HepG2 (cell line): ENCODE results near the gene NKX1-2. TPM values are rescaled to one million over a fixed set of nuclear protein-coding genes. Genes with fewer than 3 reads are reported as not detected.

Experiments
- ATAC-seq: fragments of 200-7000 bp; cut with Tn5 transposase; 3 replicates; pipeline ENCODE4 v1.9.1; 2020; ENCODE audit warnings: mild to moderate bottlenecking, moderate library complexity
- BruUV-seq: library from RNA; stranded (reverse); fragments of 400-500 nt; replicated peaks from 2 replicates; lab custom pipeline; 2021; lab: Mats Ljungman, UMichigan
- CTCF ChIA-PET: fragments of 300-600 bp; formaldehyde crosslinking; extraction: SDS; loops from one replicate; lab custom pipeline; 2021; ENCODE audit warnings: low total read pairs, inconsistent platforms, low intra/inter-chr PET ratio; lab: Yijun Ruan, JAX
- POLR2A ChIA-PET: fragments of 350-600 bp; sonication (Branson Sonifier 250); formaldehyde crosslinking; loops from one replicate; lab custom pipeline; 2020; ENCODE audit warnings: antibody characterized with exemption, inconsistent platforms; lab: Yijun Ruan, JAX
- DNase-seq: peaks from one replicate; pipeline ENCODE4 v3.0.0-alpha.2; 2015; ENCODE audit warnings: low spot score
- FAIRE-seq: peaks from 3 replicates; lab custom pipeline; 2011; peaks lifted over from hg19 to GRCh38; lab: Jason Lieb, UNC
- H2AFZ ChIP-seq: one replicate; pipeline ENCODE4 v1.6.1; 2011; ENCODE audit warnings: low read length, inconsistent platforms
- H3K27ac ChIP-seq: fragments of 300-600 bp; 3 replicates; pipeline ENCODE4 v1.8.0; 2011; ENCODE audit warnings: mixed run types, mild to moderate bottlenecking, mixed read lengths, low read length, inconsistent platforms; ENCODE audit not compliant: insufficient read depth; ENCODE audit errors: extremely low read length
- H3K27me3 ChIP-seq, 2 experiments: fragments of 200-600 bp in 1 of 2; 2 replicates in 1 of 2; 3 replicates in 1 of 2; pipeline versions ENCODE4 v1.6.0 to v1.8.0; 2011; ENCODE audit warnings: low read length in 2 of 2, mild to moderate bottlenecking in 2 of 2, moderate library complexity in 2 of 2, inconsistent platforms in 1 of 2; ENCODE audit not compliant: insufficient read depth in 2 of 2, control insufficient read depth in 1 of 2
- H3K36me3 ChIP-seq, 2 experiments: fragments of 200-600 bp in 1 of 2; replicated peaks in 1 of 2; 2 replicates in 1 of 2; 3 replicates in 1 of 2; pipeline versions ENCODE4 v1.5.1 to v1.8.0; 2011; ENCODE audit warnings: low read length in 2 of 2, inconsistent platforms in 1 of 2; ENCODE audit not compliant: insufficient read depth in 2 of 2, control insufficient read depth in 1 of 2
- H3K4me1 ChIP-seq: 2 replicates; pipeline ENCODE4 v1.5.1; 2012; ENCODE audit warnings: low read length, inconsistent platforms; ENCODE audit not compliant: insufficient read depth
- H3K4me2 ChIP-seq: 2 replicates; pipeline ENCODE4 v1.6.0; 2011; ENCODE audit warnings: low read depth, low read length, inconsistent platforms
- H3K4me3 ChIP-seq, 3 experiments: fragments of 200-600 bp in 1 of 3; sonication (generic), shearing (Covaris generic) in 1 of 3; replicated peaks in 1 of 3; 2 replicates each; pipeline ENCODE4 v1.5.1; 2011 to 2016; ENCODE audit warnings: low read length in 3 of 3, inconsistent platforms in 2 of 3, low read depth in 2 of 3, mild to moderate bottlenecking in 2 of 3, control low read depth in 1 of 3, mixed read lengths in 1 of 3; ENCODE audit not compliant: insufficient read depth in 1 of 3
- H3K79me2 ChIP-seq: one replicate; pipeline ENCODE4 v1.6.1; 2011; ENCODE audit warnings: low read length, inconsistent platforms; ENCODE audit not compliant: insufficient read depth
- H3K9ac ChIP-seq: 2 replicates; pipeline ENCODE4 v1.6.0; 2011; ENCODE audit warnings: mild to moderate bottlenecking, low read depth, low read length, inconsistent platforms; ENCODE audit not compliant: insufficient read depth
- H3K9me3 ChIP-seq: 2 replicates; pipeline ENCODE4 v1.5.1; 2012; ENCODE audit warnings: mild to moderate bottlenecking, low read length
- H4K20me1 ChIP-seq: 2 replicates; pipeline ENCODE4 v1.6.0; 2011; ENCODE audit warnings: inconsistent platforms, mild to moderate bottlenecking, low read length, moderate library complexity; ENCODE audit not compliant: insufficient read depth
- ARNTL ChIP-seq: sonication (generic); formaldehyde crosslinking; IDR thresholded peaks from 2 replicates; pipeline ENCODE4 v1.4.0; 2020; ENCODE audit warnings: mild to moderate bottlenecking, missing genetic modification reagents
- ATF1 ChIP-seq: IDR thresholded peaks from 2 replicates; pipeline ENCODE4 v1.6.1; 2016; ENCODE audit warnings: mild to moderate bottlenecking, control low read depth
- CAMTA2 ChIP-seq: sonication (generic); formaldehyde crosslinking; IDR thresholded peaks from 2 replicates; pipeline ENCODE4 v1.4.0; 2020; ENCODE audit warnings: mild to moderate bottlenecking, missing genetic modification reagents, borderline replicate concordance
- FOXO1 ChIP-seq: sonication (generic); formaldehyde crosslinking; IDR thresholded peaks from 2 replicates; pipeline ENCODE4 v1.4.0; 2020; ENCODE audit warnings: missing genetic modification reagents
- HIC2 ChIP-seq: sonication (generic); formaldehyde crosslinking; IDR thresholded peaks from 2 replicates; pipeline ENCODE4 v1.9.0; 2022; ENCODE audit warnings: low read depth, missing genetic modification reagents
- ISL2 ChIP-seq: sonication (generic); formaldehyde crosslinking; IDR thresholded peaks from 2 replicates; pipeline ENCODE4 v1.5.0; 2020; ENCODE audit warnings: missing genetic modification reagents
- MAFF ChIP-seq: IDR thresholded peaks from 2 replicates; pipeline ENCODE4 v1.6.1; 2011; ENCODE audit warnings: low read depth, low read length, improper control_type of control experiment
- MED1 ChIP-seq: sonication (generic); formaldehyde crosslinking; IDR thresholded peaks from 2 replicates; pipeline ENCODE4 v1.4.0; 2020; ENCODE audit warnings: missing genetic modification reagents
- NCOA5 ChIP-seq: sonication (generic); formaldehyde crosslinking; IDR thresholded peaks from 2 replicates; pipeline ENCODE4 v1.4.0; 2020; ENCODE audit warnings: missing genetic modification reagents
- NFIC ChIP-seq: IDR thresholded peaks from 2 replicates; pipeline ENCODE4 v1.6.1; 2012; ENCODE audit warnings: mild to moderate bottlenecking, low read length, inconsistent platforms
- NR3C1 ChIP-seq: sonication (generic); formaldehyde crosslinking; IDR thresholded peaks from 2 replicates; pipeline ENCODE4 v1.4.0; 2020; ENCODE audit warnings: missing genetic modification reagents
- TFDP2 ChIP-seq: sonication (generic); formaldehyde crosslinking; IDR thresholded peaks from 2 replicates; pipeline ENCODE4 v1.4.0; 2020; ENCODE audit warnings: missing genetic modification reagents
- ZC3H4 ChIP-seq: sonication (generic); formaldehyde crosslinking; IDR thresholded peaks from 2 replicates; pipeline ENCODE4 v1.4.0; 2020; ENCODE audit warnings: missing genetic modification reagents, borderline replicate concordance
- ZNF12 ChIP-seq: sonication (generic); formaldehyde crosslinking; IDR thresholded peaks from 2 replicates; pipeline ENCODE4 v1.5.0; 2020; ENCODE audit warnings: missing genetic modification reagents
- ZNF180 ChIP-seq: sonication (generic); formaldehyde crosslinking; IDR thresholded peaks from 2 replicates; pipeline ENCODE4 v1.4.0; 2020; ENCODE audit warnings: low read depth, missing genetic modification reagents, borderline replicate concordance
- ZNF367 ChIP-seq: sonication (generic); formaldehyde crosslinking; IDR thresholded peaks from 2 replicates; pipeline ENCODE4 v1.4.0; 2020; ENCODE audit warnings: missing genetic modification reagents, borderline replicate concordance
- WGBS: methylation state at CpG from one replicate; pipeline ENCODE4 v1.1.6; 2017; ENCODE audit warnings: low lambda C conversion rate; 5-methylcytosine and 5-hydroxymethylcytosine counted together
- in situ Hi-C: cut with HindIII; loops from 2 replicates; pipeline ENCODE4 v1.10.0; 2017; ENCODE audit warnings: low pct_unique_long_range_greater_than_20kb; ENCODE audit not compliant: extremely low pct_ligation_motif_present
- intact Hi-C: fragments of 100-400 bp; cut with micrococcal nuclease; formaldehyde crosslinking; loops from one replicate; pipeline ENCODE4 v1.10.0; 2022; ENCODE audit not compliant: unreplicated experiment
- polyA plus RNA-seq, 8 experiments: library from polyadenylated mRNA; depleted of rRNA in 3 of 8; stranded (reverse) in 7 of 8; unstranded in 1 of 8; fragments of >200 nt; fragmentation: Illumina TruSeq in 4 of 8; extraction: Trizol in 4 of 8; gene quantifications; 2 replicates each; pipeline versions ENCODE4 v1.2.1 to v1.2.3, GENCODE V29; 2011 to 2016; ENCODE audit warnings: low read depth in 4 of 8, missing spikeins in 1 of 8, mixed read lengths in 1 of 8; ENCODE audit not compliant: insufficient read depth in 1 of 8
- total RNA-seq, 5 experiments: library from RNA; depleted of rRNA; stranded (reverse); fragments of >200 nt; fragmentation: Illumina TruSeq; extraction: Trizol; gene quantifications; 2 replicates each; pipeline ENCODE4 v1.2.3, GENCODE V29; 2016; ENCODE audit warnings: low read depth in 1 of 5
- TF ChIP-seq, protein P1 (sequence below): sonication (generic); formaldehyde crosslinking; IDR thresholded peaks from 2 replicates; pipeline ENCODE4 v1.4.0; 2020; ENCODE audit warnings: missing genetic modification reagents

NKX1-2 gene
- total and polyA plus RNA-seq, 2 of the 13 experiments (the other 11 are each of a cell fraction or from before 2014, with no cell fraction given), result not detected

GRCh38 chr10:124498056-124498455 lies 48.2 kb upstream of the NKX1-2 start:
- Histone ChIP-seq H3K27ac (no peak overlapping the region), H3K9me3 (no peaks in the 10 kb centered on the region), H3K79me2 (no peaks in the 10 kb centered on the region), H3K4me1 (peaks cover 14% of the 10 kb centered on the region), H3K27me3 (no peaks in the 10 kb centered on the region), H3K4me3 (no peak overlapping the region), H2AFZ (no peak overlapping the region), H4K20me1 (no peaks in the 10 kb centered on the region), H3K36me3 (no peaks in the 10 kb centered on the region), H3K9ac (no peak overlapping the region), H3K4me2 (no peak overlapping the region)
- intact Hi-C loops, result no loop called here
- no peak for DNase-seq
- WGBS, result 93% methylated on average over 8 of the region's 8 CpGs
- in situ Hi-C loops, result no loop called here
- ChIA-PET CTCF (no interaction called here), POLR2A (no interaction called here)
- BruUV-seq, result no TSS peak
- TF ChIP-seq NFIC (no peak), CAMTA2 (CRISPR knock-in tag) (no peak), MED1 (no peak), ZNF367 (no peak), ISL2 (CRISPR knock-in tag) (no peak)
- no peak for FAIRE-seq
- ATAC-seq, result no peak

DNA sequence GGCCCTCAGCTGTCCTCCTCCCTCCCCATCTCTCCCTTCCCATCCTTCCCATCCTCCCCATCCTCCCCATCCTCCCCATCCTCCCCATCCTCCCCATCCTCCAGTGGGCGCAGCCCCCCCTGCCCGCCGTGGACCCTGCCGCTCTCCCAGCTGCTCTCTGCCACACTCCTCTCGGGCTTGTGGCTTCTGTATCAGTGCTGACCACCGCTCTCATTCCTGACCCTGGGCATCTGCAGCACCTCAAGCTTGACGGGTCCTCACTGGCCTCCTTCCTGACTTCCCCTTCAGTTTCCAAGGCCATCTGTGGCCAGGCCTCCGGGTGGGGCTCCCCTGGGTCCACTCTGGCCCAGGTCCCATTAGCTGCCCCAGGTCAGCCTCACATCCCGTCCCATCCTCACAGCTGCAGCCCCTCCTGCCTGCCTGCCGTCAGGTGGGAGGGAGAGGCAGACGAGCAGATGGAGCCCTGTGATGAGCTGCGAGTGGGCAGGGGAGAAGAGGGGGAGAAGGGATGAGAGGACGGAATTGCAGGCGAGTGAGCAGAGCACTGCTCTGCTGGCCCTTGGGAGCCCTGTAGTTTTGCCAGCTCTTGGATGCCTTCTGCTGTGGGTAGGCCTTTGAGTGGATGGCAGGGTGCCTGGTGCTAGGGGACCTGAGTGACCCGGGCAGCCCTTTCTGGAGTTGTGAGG lies 47.5 kb upstream of the NKX1-2 start:
- ChIA-PET CTCF (no interaction called here), POLR2A (interaction anchor here (0.6 kb wide), 1 partner anchor 82 kb away, joined by 3 read pairs; no protein-coding TSS in a partner anchor)
- intact Hi-C loops (no loop called here), in situ Hi-C loops (no loop called here)
- no peak for ATAC-seq
- no peaks in the 10 kb centered on the region for H3K9me3 ChIP-seq
- no peak overlapping the region for H2AFZ ChIP-seq
- no peaks in the 10 kb centered on the region for H3K36me3 ChIP-seq
- H3K79me2 ChIP-seq, result no peaks in the 10 kb centered on the region
- H4K20me1 ChIP-seq, result no peaks in the 10 kb centered on the region
- H3K9ac ChIP-seq, result no peak overlapping the region
- WGBS, result 93% methylated on average over 14 of the region's 15 CpGs
- H3K4me2 ChIP-seq, result no peak overlapping the region
- no peak for FAIRE-seq
- H3K4me3 ChIP-seq, result no peak overlapping the region
- DNase-seq, result no peak
- no peak overlapping the region for H3K27ac ChIP-seq
- no peaks in the 10 kb centered on the region for H3K27me3 ChIP-seq
- BruUV-seq, result no TSS peak
- H3K4me1 ChIP-seq, result peaks cover 14% of the 10 kb centered on the region
- TF ChIP-seq TFDP2 (CRISPR knock-in tag), result no peak
- no peak for TF ChIP-seq ZNF180 (CRISPR knock-in tag)
- no peak for TF ChIP-seq ZNF12
- TF ChIP-seq, protein P1, sequence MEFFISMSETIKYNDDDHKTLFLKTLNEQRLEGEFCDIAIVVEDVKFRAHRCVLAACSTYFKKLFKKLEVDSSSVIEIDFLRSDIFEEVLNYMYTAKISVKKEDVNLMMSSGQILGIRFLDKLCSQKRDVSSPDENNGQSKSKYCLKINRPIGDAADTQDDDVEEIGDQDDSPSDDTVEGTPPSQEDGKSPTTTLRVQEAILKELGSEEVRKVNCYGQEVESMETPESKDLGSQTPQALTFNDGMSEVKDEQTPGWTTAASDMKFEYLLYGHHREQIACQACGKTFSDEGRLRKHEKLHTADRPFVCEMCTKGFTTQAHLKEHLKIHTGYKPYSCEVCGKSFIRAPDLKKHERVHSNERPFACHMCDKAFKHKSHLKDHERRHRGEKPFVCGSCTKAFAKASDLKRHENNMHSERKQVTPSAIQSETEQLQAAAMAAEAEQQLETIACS (CRISPR knock-in tag), result no peak
- no peak for TF ChIP-seq NCOA5 (CRISPR knock-in tag)
- no peak for TF ChIP-seq ZC3H4 (CRISPR knock-in tag)
- TF ChIP-seq ATF1 (CRISPR knock-in tag), result no peak
- TF ChIP-seq MAFF, result no peak
- TF ChIP-seq ARNTL (CRISPR knock-in tag), result no peak
- TF ChIP-seq HIC2 (CRISPR knock-in tag), result no peak
- TF ChIP-seq NR3C1 (CRISPR knock-in tag), result no peak
- TF ChIP-seq FOXO1, result no peak
